SK-N-MC (cell line): ENCODE results near the gene CLTB.

Experiments used
- EZH2 ChIP-seq: fragments of 200-600 bp; sonication (generic); IDR thresholded peaks from one replicate; pipeline ENCODE4 v1.6.1; 2017; ENCODE audit warnings: antibody characterized with exemption
- POLR2AphosphoS5 ChIP-seq: IDR thresholded peaks from 2 replicates; pipeline ENCODE4 v1.6.1; 2012; ENCODE audit warnings: mild to moderate bottlenecking, low read depth, low read length, borderline replicate concordance

DNA sequence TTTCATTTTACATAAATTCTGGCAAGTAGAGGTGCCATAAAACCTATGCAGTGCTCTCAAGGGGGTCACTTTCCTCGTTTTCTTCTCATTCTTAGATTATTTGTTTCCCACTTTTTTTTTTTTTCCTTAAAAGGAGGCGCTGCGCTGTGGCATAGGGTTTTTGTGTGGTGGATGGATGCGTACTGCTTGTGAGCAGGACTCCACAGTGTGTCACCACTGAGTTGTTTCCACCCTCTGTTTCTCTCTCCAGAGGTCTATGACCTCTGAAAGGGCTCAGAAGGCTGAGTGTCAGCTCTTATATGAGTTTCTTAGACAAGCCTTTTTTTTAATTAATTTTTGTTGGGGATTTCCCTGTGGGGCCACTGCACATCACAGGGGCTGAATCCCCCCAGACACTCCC is 13.6 kb upstream of the CLTB start:
- TF ChIP-seq EZH2 (no peak), POLR2AphosphoS5 (no peak)
